ENCODE results near the gene NFKBIA.
A peak's percentile ranks its signal among the peaks of the same experiment; 100 is the strongest.
"Not testable (repeated sequence)": the region's sequence is repeated elsewhere in the genome, so short reads cannot be mapped to it uniquely, and the experiment has no call there.

The NFKBIA gene

DNA sequence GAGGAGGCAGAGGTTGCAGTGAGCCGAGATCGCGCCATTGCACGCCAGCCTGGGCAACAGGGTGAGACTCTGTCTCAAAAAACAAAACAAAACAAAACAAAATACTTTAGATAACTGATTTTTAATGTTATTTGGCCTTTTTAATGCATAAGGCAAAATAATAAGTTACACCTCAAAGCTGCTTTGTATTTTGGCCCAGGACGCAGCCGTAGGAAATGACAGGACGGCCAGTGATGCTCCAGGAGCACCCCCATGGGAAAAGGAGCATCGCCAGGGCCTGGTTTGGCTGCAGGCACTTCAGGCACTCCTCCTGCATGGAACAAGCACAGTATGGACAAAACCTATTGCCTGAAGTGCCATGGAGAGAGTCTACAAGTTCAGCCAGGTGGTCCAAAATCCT is 3.5 kb upstream of the NFKBIA start:
- no peak for DNase-seq (ENCODE audit: low spot score)

DNA sequence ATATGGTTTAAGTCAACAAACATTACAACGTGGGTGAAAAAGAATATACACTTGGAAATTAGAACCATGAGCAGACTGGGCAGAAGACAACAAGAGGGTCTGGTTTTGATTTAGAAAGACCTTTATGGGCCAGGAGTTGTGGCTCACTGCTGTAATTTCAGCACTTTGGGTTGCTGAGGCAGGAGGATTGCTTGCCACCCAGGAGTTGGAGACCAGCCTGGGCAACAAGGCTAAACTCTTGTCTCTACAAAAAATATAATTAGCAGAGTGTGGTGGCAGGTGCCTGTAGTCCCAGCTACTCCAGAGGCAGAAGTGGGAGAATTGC is 2.7 kb upstream of the NFKBIA start:
- DNase-seq (ENCODE audit: low spot score), result no peak

- peak; percentile 33 for DNase-seq (ENCODE audit: low spot score)
Observed at GRCh38 chr14:35406506-35407305, 2.2 kb upstream of the NFKBIA start.

- DNase-seq (ENCODE audit: low spot score), result no peak
Observed at GRCh38 chr14:35406090-35406489, 1.5 kb upstream of the NFKBIA start.

DNA sequence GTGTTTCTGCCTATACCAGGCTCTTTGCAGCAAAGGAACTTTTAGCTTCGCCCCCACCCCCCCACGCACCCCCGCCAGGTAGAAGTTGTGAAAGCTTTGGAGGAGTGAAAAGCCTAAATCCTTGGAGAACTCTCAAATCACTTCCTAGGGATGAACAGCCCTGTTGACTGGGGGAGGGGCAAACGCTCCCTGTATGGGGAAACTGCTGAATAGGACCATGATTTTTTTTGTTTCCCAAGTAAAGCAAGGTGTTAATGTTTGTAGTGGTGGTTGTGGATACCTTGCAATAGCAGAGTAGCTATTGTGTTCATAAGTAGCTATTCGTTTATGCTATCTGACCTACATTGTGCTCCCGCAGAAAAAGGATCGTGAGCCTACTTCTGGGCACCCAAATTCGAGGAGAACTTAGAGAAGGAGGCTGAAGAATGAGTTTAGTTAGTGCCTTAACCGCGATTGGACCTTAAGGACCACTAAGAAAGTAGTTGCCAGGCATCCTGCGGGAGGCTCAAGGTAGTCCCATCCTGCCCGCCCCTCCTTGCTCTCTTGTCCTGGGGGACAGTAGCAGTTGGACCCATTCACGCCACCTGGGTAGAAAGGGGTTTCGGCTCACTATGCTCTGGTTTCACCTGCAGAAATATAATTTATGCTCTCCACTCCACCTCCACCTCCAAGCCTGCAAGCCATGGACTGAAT is 901 bp upstream of the NFKBIA start:
- no peak for DNase-seq (ENCODE audit: low spot score)

GRCh38 chr14:35403603-35404448 is 723 bp downstream of the NFKBIA start:
- peak; percentile 72 for DNase-seq (ENCODE audit: low spot score)

- no peak for DNase-seq (ENCODE audit: low spot score)
Observed at GRCh38 chr14:35403114-35403602, 1.4 kb downstream of the NFKBIA start.

GRCh38 chr14:35402323-35403113 is 2.0 kb downstream of the NFKBIA start:
- DNase-seq (ENCODE audit: low spot score), result no peak

GRCh38 chr14:35401422-35402265 is 2.9 kb downstream of the NFKBIA start:
- no peak for DNase-seq (ENCODE audit: low spot score)

DNA sequence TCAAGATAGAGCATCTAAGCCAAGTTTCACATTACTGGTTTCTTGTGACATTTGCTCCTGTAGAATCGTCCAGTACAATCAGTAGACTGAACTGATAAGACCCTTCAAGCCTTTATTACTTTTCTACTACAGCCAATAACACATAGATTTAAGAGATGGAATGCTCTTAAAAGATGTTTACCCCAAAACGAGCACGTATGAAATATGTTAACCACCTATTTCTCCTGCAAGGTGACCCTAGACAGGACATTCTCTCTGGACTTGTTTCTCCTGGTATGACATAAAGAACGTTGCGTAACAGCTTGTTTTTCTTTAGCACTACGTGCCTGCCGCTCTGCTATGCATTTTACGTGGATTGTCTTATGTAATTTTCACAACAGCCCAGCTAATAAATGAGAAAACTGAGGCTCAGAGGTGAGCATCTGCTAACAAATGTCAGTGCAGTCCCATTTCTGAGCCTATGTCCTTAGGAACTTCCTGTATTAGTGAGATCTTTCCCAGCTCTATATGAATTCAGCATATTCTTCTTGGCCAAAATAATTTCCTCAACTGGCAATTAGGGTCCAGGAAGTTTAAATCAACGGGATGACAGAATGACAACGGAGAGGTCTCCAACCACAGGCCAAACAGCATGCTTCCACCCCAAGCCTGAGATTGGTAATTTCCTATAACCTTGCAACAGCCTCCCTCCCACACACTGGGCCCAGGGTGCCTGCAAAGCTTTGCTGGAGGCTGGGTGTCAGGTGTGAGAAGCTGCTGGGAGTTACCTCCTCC is 3.7 kb downstream of the NFKBIA start:
- no peak for DNase-seq (ENCODE audit: low spot score)

DNA sequence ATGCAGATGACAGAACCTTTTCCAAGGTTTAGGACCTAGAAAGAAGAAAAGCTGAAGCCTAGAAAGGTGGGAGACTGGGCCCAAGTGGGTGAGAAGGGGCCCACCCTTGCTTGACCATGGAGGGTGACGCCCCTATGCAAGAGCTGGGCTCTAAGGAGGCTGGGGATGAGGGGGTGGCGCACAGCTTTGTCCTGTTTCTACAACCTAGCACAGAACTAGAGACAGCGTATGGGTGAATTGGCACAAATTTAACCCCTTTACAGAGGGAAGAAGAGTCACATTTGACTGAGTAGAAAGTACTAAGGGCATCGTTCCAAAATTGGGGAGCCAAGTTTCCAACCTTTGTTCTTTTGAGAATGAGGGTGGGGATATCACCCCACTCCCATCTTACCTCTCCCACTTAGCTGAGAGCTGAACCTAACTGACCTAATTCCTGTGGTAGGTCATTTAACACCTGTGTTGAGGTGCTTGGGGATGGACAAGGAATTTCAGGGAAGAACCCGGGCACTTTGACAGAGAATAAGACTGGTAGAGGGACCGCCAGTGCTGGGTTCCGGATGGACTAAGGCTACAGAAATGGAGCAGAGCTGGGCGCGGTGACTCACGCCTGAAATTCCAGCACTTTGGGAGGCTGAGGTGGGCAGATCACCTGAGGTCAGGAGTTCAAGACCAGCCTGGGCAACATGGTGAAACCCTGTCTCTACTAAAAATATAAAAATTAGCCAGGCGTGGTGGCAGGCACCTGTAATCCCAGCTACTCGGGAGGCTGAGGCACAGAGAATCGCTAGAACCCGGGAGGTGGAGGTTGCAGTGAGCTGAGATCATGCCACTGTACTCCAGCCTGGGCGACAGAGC is 5.2 kb downstream of the NFKBIA start:
- no peak for DNase-seq (ENCODE audit: low spot score)

DNA sequence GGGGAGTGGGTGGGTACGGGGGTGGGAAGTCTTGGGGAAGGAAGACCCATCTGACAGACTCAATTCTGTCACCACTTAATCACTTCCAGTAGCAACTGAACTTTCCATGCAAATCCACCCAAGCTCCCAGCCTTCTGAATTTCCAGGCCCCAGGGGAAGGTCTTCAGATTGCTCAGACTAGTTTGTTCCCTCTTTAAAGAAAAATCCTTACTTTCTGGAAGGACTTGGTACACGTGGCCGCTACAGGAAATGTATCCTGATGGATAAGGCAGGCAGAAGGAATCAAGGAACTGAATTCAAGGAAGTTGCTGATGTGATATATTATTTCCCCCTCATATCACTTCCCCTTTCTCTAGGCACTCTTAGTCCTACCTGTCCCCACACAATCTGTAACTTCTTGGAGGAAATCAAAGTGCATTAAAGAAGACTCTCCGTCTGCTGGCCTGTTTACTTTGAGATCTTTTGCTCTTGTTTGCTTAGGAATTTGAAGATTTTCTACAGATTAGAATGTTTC is 6.4 kb downstream of the NFKBIA start:
- DNase-seq (ENCODE audit: low spot score), result no peak

- not testable (repeated sequence) for DNase-seq (ENCODE audit: low spot score)
Observed at GRCh38 chr14:35396610-35397009, 7.9 kb downstream of the NFKBIA start.

DNA sequence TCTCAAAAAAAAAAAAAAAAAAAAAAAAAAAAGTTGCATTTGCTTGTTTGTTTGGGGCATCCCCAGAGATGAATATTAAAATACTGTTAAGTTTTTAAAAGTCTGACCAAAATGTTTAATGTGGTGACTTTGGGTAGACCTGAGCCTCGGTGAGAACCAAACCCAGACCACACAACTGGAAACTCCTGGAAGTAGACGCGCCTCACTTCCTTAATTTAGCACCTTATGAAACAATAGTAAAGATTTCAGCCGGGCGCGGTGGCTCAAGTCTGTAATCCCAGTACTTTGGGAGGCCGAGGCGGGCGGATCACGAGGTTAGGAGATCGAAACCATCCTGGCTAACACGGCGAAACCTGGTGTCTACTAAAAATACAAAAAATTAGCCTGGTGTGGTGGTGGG is 9.3 kb downstream of the NFKBIA start:
- DNase-seq (ENCODE audit: low spot score), result no peak

- DNase-seq (ENCODE audit: low spot score), result no peak
Observed at GRCh38 chr14:35394326-35395013, 10.1 kb downstream of the NFKBIA start.

DNA sequence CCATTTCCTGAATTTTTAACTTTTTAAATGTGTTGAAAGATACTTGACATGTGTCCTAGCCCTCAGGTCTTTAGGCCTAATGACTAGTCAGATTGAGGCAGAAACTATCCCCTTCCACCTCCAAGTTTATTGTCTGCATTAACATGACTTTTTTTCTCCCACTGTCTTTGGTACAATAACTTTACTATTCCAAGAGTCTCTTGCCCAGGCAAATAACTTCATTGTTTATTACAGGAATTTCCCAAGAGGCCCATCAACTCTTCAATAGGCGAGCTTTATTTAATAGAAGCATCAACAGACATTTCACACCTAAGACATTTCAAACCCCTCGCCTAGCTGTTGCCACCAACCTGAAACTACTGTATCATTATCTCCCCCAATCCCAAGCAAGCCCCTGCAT is 10.7 kb downstream of the NFKBIA start:
- DNase-seq (ENCODE audit: low spot score), result no peak

DNA sequence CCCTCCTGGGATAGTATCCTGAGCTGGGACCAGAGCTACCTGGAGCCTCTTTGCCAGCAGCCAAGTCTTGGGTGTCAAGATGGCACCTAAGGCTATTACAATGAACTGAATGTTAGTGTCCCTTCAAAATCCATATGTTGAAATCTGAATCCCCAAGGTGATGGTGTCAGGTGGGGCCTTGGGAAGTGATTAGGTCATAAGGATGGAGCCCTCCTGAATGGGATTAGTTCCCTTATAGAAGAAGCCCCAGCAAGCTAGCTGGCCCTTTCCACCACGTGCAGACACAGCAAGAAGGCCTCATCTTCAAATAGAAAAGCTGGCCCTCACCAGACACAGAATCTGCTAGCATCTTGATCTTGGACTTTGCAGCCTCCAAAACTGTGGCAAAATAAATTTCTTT is 12.4 kb downstream of the NFKBIA start:
- no peak for DNase-seq (ENCODE audit: low spot score)

DNA sequence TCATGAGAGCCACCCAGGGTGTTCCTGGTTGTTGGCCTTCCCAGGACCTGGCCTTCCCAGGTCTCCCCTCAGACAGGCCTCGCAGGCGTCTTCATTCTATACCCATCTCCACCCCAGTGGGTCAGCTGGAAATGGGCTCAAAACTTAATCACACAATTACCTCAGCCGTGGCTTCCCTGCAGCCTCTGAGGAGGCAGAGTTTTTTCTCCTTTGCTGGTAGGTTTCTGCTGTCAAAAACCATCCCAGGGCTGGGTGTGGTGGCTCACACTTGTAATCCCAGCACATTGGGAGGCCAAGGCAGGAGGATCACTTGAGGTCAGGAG is 13.2 kb downstream of the NFKBIA start:
- DNase-seq (ENCODE audit: low spot score), result no peak

Measured in HuH-7 (cell line).